ENCODE data around the gene ZFYVE21. TPM values are rescaled to one million over a fixed set of nuclear protein-coding genes. Genes with fewer than 3 reads are reported as not detected.
"Not testable (repeated sequence)": the region's sequence is repeated elsewhere in the genome, so short reads cannot be mapped to it uniquely, and the experiment has no call there.

Gene ZFYVE21
- total and polyA plus RNA-seq, 2 donors from 2014 or later: 67.8 to 70.9 TPM

GRCh38 chr14:103688441-103688840 lies 27.2 kb upstream of the ZFYVE21 start:
- no peak overlapping the region for H3K27ac ChIP-seq (ENCODE audit: low read depth in 2 of 2, low read length in 2 of 2)
- H3K9me3 ChIP-seq (ENCODE audit: control insufficient read depth in 2 of 3, insufficient read depth in 1 of 3, low read length in 3 of 3): no peaks in the 10 kb centered on the region
- TF ChIP-seq CTCF (IDR thresholded peaks at IDR 0.05; ENCODE audit: borderline replicate concordance, extremely low read depth, insufficient read depth): no peak
- H3K4me3 ChIP-seq (ENCODE audit: low read length in 3 of 3): no peak overlapping the region
- no peaks in the 10 kb centered on the region for H3K27me3 ChIP-seq (ENCODE audit: control insufficient read depth, insufficient read depth, low read length)
- intact Hi-C loops (cut with DNase I): no loop called here
- H3K4me1 ChIP-seq (ENCODE audit: control insufficient read depth in 2 of 3, insufficient read depth in 2 of 3, low read depth in 1 of 3, low read length in 3 of 3): no peaks in the 10 kb centered on the region
- no peak overlapping the region for H3K9ac ChIP-seq (ENCODE audit: low read length in 3 of 3)
- FAIRE-seq (no peak), DNase-seq (no peak)
- H3K36me3 ChIP-seq (ENCODE audit: control insufficient read depth in 2 of 3, insufficient read depth in 3 of 3, low read length in 3 of 3): peaks cover 11 to 46% (median 22%) of the 10 kb centered on the region in 3 donors

- intact Hi-C loops (cut with DNase I): no loop called here
- no peak for TF ChIP-seq CTCF (IDR thresholded peaks at IDR 0.05; ENCODE audit: borderline replicate concordance, extremely low read depth, insufficient read depth)
- FAIRE-seq: no peak
- H3K4me3 ChIP-seq (ENCODE audit: low read length in 3 of 3): no peak overlapping the region
- H3K36me3 ChIP-seq (ENCODE audit: control insufficient read depth in 2 of 3, insufficient read depth in 3 of 3, low read length in 3 of 3): peaks cover 11 to 45% (median 24%) of the 10 kb centered on the region in 3 donors
- no peaks in the 10 kb centered on the region for H3K4me1 ChIP-seq (ENCODE audit: control insufficient read depth in 2 of 3, insufficient read depth in 2 of 3, low read depth in 1 of 3, low read length in 3 of 3)
- DNase-seq: peak in 1 of 5 donors; percentile 66
- H3K27me3 ChIP-seq (ENCODE audit: control insufficient read depth, insufficient read depth, low read length): no peaks in the 10 kb centered on the region
- H3K27ac ChIP-seq (ENCODE audit: low read depth in 2 of 2, low read length in 2 of 2): no peak overlapping the region
- H3K9ac ChIP-seq (ENCODE audit: low read length in 3 of 3): no peak overlapping the region
- no peaks in the 10 kb centered on the region for H3K9me3 ChIP-seq (ENCODE audit: control insufficient read depth in 2 of 3, insufficient read depth in 1 of 3, low read length in 3 of 3)
These were observed 26.4 kb upstream of the ZFYVE21 start for GRCh38 chr14:103688906-103689902.

GRCh38 chr14:103690332-103690731 lies 25.3 kb upstream of the ZFYVE21 start:
- no peaks in the 10 kb centered on the region for H3K9me3 ChIP-seq (ENCODE audit: control insufficient read depth in 2 of 3, insufficient read depth in 1 of 3, low read length in 3 of 3)
- H3K27ac ChIP-seq (ENCODE audit: low read depth in 2 of 2, low read length in 2 of 2): no peak overlapping the region
- no peak for FAIRE-seq
- H3K4me3 ChIP-seq (ENCODE audit: low read length in 3 of 3): no peak overlapping the region
- H3K36me3 ChIP-seq (ENCODE audit: control insufficient read depth in 2 of 3, insufficient read depth in 3 of 3, low read length in 3 of 3): peaks cover 8 to 46% (median 16%) of the 10 kb centered on the region in 3 donors
- no peaks in the 10 kb centered on the region for H3K27me3 ChIP-seq (ENCODE audit: control insufficient read depth, insufficient read depth, low read length)
- H3K4me1 ChIP-seq (ENCODE audit: control insufficient read depth in 2 of 3, insufficient read depth in 2 of 3, low read depth in 1 of 3, low read length in 3 of 3): no peaks in the 10 kb centered on the region
- intact Hi-C loops (cut with DNase I): no loop called here
- no peak overlapping the region for H3K9ac ChIP-seq (ENCODE audit: low read length in 3 of 3)
- TF ChIP-seq CTCF (IDR thresholded peaks at IDR 0.05; ENCODE audit: borderline replicate concordance, extremely low read depth, insufficient read depth): no peak
- peak in 1 of 5 donors; percentile 59 for DNase-seq

- H3K27me3 ChIP-seq (ENCODE audit: control insufficient read depth, insufficient read depth, low read length); H3K4me3 ChIP-seq (ENCODE audit: low read length in 3 of 3); FAIRE-seq; H3K9ac ChIP-seq (ENCODE audit: low read length in 3 of 3); DNase-seq; H3K27ac ChIP-seq (ENCODE audit: low read depth in 2 of 2, low read length in 2 of 2); H3K4me1 ChIP-seq (ENCODE audit: control insufficient read depth in 2 of 3, insufficient read depth in 2 of 3, low read depth in 1 of 3, low read length in 3 of 3); intact Hi-C loops (cut with DNase I); H3K9me3 ChIP-seq (ENCODE audit: control insufficient read depth in 2 of 3, insufficient read depth in 1 of 3, low read length in 3 of 3): not testable (repeated sequence)
- H3K36me3 ChIP-seq (ENCODE audit: control insufficient read depth in 2 of 3, insufficient read depth in 3 of 3, low read length in 3 of 3): peaks cover 7 to 34% (median 10%) of the 10 kb centered on the region in 3 donors
These were observed 24.0 kb upstream of the ZFYVE21 start for GRCh38 chr14:103691655-103692054.
